NK-92 treated with Interleukin-12 subunit alpha and Interleukin-12 subunit beta, amount 100 ng/mL, for 24 hours (cell line): Measurements from ENCODE around the gene EPYC.

ENCODE experiments used
- DNase-seq: peaks from one replicate; lab custom pipeline; 2025; lab: John Stamatoyannopoulos, UW

Gene EPYC

DNA sequence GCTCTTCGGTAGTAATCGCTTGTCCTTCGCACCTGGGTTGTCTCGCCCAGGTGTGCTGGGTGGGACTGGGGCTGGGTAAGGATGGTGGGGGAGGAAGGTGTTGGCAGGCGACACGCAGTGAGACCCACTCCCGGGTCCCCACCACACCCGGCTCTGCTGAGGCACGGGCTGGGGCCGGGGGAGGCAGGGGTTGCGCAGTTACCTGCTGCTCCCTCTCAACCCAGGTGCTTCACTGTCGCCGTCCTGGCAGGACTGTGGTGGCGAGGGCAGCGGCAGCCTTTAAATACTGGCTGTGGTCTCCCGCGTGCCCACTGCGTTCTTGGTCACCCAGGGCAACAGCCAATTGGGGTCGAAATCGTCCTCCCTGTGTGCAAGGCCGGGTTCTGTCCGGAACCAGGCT, 49.9 kb downstream of the EPYC start, which contains the start of gene CCER1:
Gene CCER1 (minus strand): TSS at position 256 of the 400 bp plus-strand sequence. CDS start 434 bp downstream, outside the sequence.
- DNase-seq = no peak

DNA sequence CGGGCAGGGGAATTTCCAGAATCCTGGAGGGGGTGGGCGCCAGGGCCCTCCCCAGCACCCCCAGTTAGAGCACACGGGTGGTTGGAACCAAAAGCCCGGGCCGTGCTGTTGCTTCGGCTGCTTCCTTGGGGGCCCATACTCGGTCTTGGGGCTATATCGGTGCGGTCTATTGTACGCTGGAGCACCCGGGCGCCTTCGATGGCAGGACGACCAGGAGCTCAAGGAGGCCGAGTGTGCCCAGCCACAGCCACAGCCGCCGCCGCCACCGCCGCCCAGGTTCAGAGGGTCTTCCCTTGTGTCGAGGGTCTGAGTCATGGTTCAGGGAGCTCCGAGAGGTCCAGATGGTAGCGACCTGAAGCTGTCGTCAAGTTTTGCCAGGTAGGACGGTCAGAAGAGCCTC, 50.3 kb downstream of the EPYC start:
- DNase-seq = no peak

GRCh38 chr12:90953956-90954421, 50.8 kb downstream of the EPYC start:
- no peak for DNase-seq

- no peak for DNase-seq
Observed at GRCh38 chr12:90951432-90952105, 53.2 kb downstream of the EPYC start.

DNA sequence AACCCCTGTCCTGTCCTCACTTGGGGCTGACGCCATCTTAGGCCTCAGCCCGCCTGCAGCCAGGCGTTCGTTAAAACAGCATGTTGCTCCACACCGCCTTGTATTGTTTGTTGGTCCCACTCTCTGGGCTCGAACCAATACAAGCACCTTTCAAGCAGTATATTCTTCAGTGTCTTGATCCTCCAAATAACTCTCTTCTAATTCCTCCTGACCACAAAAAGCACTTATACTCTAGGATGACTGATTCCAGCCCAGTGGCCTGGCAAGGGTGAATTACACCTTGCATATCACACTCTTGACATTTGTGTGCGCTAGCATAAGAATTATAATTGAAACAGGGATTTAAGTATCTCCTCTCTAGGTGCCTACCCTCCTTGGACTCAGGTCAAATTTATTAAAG, 56.9 kb downstream of the EPYC start:
- DNase-seq = no peak

DNA sequence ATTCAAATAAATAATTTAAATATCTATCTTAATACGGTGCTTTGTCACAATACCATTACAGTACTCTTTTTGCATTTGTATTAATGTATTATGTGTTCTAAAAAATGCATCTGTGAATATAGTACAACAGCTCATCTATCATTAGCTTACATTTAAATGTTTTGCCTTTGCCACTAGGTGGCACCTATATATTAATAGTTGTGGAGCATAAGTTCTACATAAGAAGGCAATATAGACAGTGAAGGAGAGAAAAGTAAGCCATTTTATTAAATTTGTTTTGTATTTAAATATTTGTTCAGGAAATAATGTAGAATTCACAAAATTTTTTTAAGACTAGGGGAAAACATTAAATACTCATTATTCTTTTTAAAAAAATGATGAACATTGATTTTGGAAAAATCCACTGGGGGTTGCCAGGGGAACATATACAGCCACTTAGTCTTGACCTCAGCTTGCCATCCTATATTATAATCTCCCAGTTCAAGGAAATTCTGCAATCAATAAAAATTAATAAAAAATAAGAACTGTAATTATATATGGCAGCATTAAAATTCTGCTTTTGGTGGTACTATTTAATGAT, 59.6 kb downstream of the EPYC start:
- no peak for DNase-seq

DNA sequence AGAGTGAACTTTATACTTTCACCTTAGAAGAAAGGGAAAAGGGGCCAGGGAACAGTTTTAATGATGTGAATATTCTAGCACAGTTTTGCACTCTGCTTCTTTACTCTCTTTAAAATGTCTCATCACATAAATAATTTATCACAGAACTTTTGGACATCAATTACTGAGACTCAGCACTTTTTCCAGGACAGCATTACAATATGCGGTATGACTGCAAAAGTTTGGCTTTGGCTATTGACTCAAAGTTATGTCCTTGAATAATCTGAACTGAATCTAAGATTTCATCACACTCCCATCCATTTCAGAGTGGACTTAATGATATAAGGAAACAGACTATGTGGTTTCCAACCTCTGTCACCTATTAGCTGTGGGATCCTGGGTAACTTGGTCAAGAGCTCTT, 61.5 kb downstream of the EPYC start:
- DNase-seq = no peak

DNA sequence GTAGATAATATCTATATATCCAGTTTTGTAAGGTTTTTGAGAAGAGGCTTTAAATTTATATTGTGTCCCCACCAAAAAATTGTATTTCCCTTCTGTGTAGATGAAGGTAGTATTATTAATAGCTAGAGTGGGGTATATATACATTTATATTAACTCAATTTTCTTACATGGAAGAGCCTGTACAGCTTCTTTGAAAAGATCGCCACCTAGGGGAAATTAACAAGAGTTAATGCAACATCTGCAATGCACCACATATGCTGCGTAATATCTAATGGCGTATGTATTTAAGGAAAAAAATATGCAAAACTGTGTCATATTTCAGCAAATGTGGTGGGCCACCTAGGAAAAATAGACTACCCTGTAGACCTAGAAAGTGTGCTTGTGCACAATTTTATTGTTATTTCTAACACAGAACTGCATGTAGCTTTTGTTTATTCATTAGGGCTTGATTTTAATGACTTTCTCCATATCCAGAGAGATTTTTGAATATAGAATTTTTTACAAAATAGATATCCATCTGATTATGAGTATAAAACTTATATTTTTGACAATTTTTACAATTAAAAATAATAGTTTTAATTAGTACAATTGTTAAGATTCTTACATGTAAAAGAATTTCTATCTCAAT, 63.8 kb downstream of the EPYC start:
- DNase-seq = no peak

- no peak for DNase-seq
Observed at GRCh38 chr12:90939382-90939781, 65.4 kb downstream of the EPYC start.

GRCh38 chr12:90938451-90938850, 66.3 kb downstream of the EPYC start:
- DNase-seq = no peak

DNA sequence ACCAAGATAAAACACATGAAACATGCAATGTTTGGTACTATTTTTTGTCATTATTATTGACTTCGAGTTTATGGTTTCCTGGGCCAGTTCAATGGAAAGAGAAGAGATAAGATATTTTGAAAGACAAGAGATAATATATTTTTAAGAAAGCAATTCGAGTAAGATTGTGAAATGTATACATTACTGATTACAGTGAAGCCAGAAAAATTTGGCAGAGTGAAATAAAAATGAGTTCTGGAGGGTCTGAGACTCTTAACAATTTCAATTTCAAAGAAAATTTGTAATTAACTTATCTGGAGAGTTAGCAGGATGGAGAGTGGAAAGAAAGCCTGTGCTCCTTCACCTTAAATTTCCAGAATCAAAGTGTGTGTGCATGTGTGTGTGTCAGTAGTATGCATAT, 67.1 kb downstream of the EPYC start:
- no peak for DNase-seq

GRCh38 chr12:90936230-90937005, 68.4 kb downstream of the EPYC start:
- no peak for DNase-seq

- no peak for DNase-seq
Observed at GRCh38 chr12:90925562-90925961, 79.2 kb downstream of the EPYC start.

GRCh38 chr12:90924406-90924805, 80.4 kb downstream of the EPYC start:
- DNase-seq = no peak

DNA sequence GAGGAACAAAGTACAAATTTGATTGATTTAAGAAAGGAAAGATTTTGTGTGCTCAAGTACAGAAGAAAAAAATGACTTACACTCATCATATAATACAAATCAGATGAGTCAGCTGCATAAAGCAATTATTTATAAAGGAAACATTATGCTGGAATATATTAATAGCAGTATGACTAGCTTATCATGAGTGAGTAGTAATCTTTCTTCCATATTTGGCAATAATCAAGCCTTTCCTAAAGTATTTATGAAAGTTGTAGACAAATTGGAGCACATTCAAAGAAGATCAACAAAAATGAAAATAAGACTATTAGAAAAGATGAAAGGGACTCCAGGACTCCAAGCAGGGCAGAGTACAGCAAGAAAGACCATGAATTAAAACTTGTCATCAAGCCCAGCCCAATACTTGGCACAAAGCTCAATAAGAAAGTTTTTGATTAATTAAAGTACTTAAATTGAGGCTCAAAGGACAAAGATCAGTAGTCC, 82.6 kb downstream of the EPYC start:
- DNase-seq = no peak

DNA sequence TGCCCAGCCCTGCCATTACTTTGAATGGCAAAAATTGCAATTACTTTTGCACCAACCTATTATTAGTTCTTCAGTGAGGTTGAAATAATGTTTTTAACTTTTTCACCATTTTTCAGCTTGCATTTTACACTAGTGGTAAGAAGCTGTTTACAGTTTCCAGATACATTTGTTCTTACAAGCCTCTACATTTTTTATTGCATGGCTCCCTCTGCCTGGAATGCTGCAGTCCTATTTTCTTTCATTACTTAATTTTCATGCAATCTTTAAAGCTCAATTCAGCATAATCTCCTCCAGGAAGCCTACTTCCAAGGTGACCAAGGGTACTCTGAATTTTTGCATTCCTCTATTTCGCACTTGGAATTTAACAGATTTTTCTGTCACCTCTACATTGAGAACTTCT, 83.2 kb downstream of the EPYC start:
- DNase-seq = no peak

GRCh38 chr12:90920222-90920621, 84.5 kb downstream of the EPYC start:
- no peak for DNase-seq

- DNase-seq = no peak
Observed at GRCh38 chr12:90917431-90917830, 87.3 kb downstream of the EPYC start.

GRCh38 chr12:90916516-90916915, 88.3 kb downstream of the EPYC start:
- DNase-seq = no peak

DNA sequence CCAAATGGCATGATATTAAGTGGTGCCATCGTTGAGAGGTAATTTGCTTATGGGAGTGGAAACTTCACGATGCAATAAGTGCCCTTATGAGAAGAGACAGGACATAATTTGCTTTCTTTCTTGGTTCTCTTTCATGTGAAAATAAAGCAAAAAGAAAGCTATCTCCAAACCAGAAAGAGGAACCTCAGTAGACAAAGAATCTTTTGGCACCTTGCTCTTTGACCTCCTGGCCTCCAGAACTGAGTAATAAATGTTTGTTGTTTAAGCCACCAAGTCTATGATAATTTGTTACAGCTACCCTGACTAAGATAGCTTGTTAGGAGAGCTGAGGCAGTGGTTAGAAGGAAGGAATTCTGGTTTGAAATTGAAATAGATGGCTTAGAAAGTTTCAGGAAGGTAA, 89.4 kb downstream of the EPYC start:
- no peak for DNase-seq
